Body of pancreas (tissue), 4 donors: ENCODE data around the gene CPN1.

Source experiments
- POLR2A ChIP-seq, 3 donors: fragments of 450-650 bp; IDR thresholded peaks; one replicate each; pipeline ENCODE4 v1.6.1; 2016; ENCODE audit warnings: antibody characterized with exemption in 3 of 3, mild to moderate bottlenecking in 2 of 3
- TF ChIP-seq, protein P1 (sequence below), 7 experiments: fragments of 450-650 bp in 4 of 7; fragments of 200-600 bp in 3 of 7; sonication (generic) in 3 of 7; IDR thresholded peaks; one replicate each; pipeline ENCODE4 v1.5.1; 2016 to 2019; ENCODE audit warnings: antibody characterized with exemption in 7 of 7

DNA sequence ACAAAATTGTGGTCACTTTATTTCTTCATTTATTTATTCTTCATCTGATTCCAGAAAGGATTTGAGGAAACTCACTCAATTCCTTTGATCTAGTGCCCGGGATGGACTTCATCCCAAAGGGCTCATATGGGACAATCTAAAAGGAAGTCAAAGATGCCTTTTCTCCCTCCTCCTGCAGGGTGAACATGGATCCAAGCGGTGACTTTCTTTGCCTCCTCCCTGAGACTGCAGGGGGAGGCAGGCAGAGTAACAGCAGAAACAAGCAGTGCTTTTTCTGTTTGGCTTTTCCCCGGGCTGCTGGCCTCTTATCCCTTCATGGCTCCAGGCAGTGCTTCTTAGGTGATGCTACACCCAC, 61.9 kb downstream of the CPN1 start:
- TF ChIP-seq POLR2A (IDR thresholded peaks at IDR 0.05), result no peak
- TF ChIP-seq, protein P1, sequence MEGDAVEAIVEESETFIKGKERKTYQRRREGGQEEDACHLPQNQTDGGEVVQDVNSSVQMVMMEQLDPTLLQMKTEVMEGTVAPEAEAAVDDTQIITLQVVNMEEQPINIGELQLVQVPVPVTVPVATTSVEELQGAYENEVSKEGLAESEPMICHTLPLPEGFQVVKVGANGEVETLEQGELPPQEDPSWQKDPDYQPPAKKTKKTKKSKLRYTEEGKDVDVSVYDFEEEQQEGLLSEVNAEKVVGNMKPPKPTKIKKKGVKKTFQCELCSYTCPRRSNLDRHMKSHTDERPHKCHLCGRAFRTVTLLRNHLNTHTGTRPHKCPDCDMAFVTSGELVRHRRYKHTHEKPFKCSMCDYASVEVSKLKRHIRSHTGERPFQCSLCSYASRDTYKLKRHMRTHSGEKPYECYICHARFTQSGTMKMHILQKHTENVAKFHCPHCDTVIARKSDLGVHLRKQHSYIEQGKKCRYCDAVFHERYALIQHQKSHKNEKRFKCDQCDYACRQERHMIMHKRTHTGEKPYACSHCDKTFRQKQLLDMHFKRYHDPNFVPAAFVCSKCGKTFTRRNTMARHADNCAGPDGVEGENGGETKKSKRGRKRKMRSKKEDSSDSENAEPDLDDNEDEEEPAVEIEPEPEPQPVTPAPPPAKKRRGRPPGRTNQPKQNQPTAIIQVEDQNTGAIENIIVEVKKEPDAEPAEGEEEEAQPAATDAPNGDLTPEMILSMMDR (IDR thresholded peaks at IDR 0.05), result no peak
